Psoas muscle (tissue), 8 donors: ENCODE results near the gene EPHB2. TPM values are rescaled to one million over a fixed set of nuclear protein-coding genes. Genes with fewer than 3 reads are reported as not detected.

Experiments
- ATAC-seq, 4 donors: fragments of 200-7000 bp; cut with Tn5 transposase; one replicate each; pipeline ENCODE4 v1.9.1; 2020; ENCODE audit warnings: moderate library complexity in 3 of 4, mild to moderate bottlenecking in 2 of 4
- DNase-seq, 2 donors: peaks; one replicate each; pipeline ENCODE4 v3.0.0-alpha.2; 2020
- H3K27ac ChIP-seq: fragments of 200-600 bp; one replicate; pipeline ENCODE4 v1.8.0; 2022
- H3K27me3 ChIP-seq, 3 donors: fragments of 200-600 bp in 1 of 3; one replicate each; pipeline versions ENCODE4 v1.6.1 to v1.8.0; 2013 to 2022; ENCODE audit warnings: low read length in 2 of 3, mild to moderate bottlenecking in 2 of 3, moderate library complexity in 1 of 3; ENCODE audit not compliant: insufficient read depth in 3 of 3
- H3K36me3 ChIP-seq, 2 donors: fragments of 200-600 bp in 1 of 2; one replicate each; pipeline versions ENCODE4 v1.6.1 to v1.8.0; 2013 to 2022; ENCODE audit warnings: low read depth in 1 of 2, mild to moderate bottlenecking in 1 of 2, moderate library complexity in 1 of 2; ENCODE audit not compliant: insufficient read depth in 1 of 2
- H3K4me1 ChIP-seq: fragments of 200-600 bp; one replicate; pipeline ENCODE4 v1.8.0; 2022
- H3K4me3 ChIP-seq: fragments of 200-600 bp; one replicate; pipeline ENCODE4 v1.8.0; 2022; ENCODE audit warnings: mild to moderate bottlenecking
- H3K9me3 ChIP-seq: fragments of 200-600 bp; one replicate; pipeline ENCODE4 v1.8.0; 2022
- WGBS, 3 donors: extraction: QIAGEN DNeasy Blood & Tissue Kit; methylation state at CpG; one replicate each; pipeline versions ENCODE4 v1.1.6 to v1.1.7; 2013; 5-methylcytosine and 5-hydroxymethylcytosine counted together
- intact Hi-C, 2 donors: fragments of 100-400 bp; cut with DNase I; formaldehyde crosslinking; loops; one replicate each; pipeline versions ENCODE4 v1.11.0 to v1.14.2; 2022
- polyA plus RNA-seq, 3 donors: library from polyadenylated mRNA; stranded (reverse); fragments of 200-250 nt; gene quantifications; one replicate each; pipeline ENCODE4 v1.2.3, GENCODE V29; 2013
- total RNA-seq, 4 donors: library from RNA; stranded (reverse); fragmentation: NEBNext Ultra II Directional in 2 of 4; extraction: Animal tissue kit (Norgen Biotek cat#: 25700) in 2 of 4; gene quantifications; one replicate each; pipeline versions ENCODE4 v1.2.1 to v1.2.4, GENCODE V29; 2021 to 2023
- TF ChIP-seq, protein P1 (sequence below): fragments of 200-600 bp; IDR thresholded peaks from one replicate; pipeline ENCODE4 v1.8.0; 2022; ENCODE audit warnings: antibody characterized with exemption
- donor health status: healthy with polysubstance abuse.
- donor health status: DM: no; HTN: no; CAD: no; lungs with moderate emphysema.
- donor health status: Bipolar disorder and iron deficiency.
- donor health status: healthy.
- donor health status: DM: yes; HTN: yes; CAD: no.
- donor health status: DM: no; HTN: no; CAD: no.
- donor health status: DM: no; HTN: no; CAD: no.
- donor health status: DM: yes; HTN: yes; CAD: no.

Gene EPHB2
- total and polyA plus RNA-seq, 7 donors = 0.06 to 2.1 (median 0.48) TPM; not detected in 1

- 53 to 67% (median 56%) methylated on average over 8 of the region's 8 CpGs for WGBS, 3 donors
- no peaks in the 10 kb centered on the region for H3K4me1 ChIP-seq
- no peaks in the 10 kb centered on the region for H3K9me3 ChIP-seq
- no peaks in the 10 kb centered on the region for H3K27me3 ChIP-seq
- H3K4me3 ChIP-seq = no peak overlapping the region
- no peaks in the 10 kb centered on the region for H3K36me3 ChIP-seq
- intact Hi-C loops = no loop called here
- TF ChIP-seq, protein P1, sequence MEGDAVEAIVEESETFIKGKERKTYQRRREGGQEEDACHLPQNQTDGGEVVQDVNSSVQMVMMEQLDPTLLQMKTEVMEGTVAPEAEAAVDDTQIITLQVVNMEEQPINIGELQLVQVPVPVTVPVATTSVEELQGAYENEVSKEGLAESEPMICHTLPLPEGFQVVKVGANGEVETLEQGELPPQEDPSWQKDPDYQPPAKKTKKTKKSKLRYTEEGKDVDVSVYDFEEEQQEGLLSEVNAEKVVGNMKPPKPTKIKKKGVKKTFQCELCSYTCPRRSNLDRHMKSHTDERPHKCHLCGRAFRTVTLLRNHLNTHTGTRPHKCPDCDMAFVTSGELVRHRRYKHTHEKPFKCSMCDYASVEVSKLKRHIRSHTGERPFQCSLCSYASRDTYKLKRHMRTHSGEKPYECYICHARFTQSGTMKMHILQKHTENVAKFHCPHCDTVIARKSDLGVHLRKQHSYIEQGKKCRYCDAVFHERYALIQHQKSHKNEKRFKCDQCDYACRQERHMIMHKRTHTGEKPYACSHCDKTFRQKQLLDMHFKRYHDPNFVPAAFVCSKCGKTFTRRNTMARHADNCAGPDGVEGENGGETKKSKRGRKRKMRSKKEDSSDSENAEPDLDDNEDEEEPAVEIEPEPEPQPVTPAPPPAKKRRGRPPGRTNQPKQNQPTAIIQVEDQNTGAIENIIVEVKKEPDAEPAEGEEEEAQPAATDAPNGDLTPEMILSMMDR = no peak
- ATAC-seq (no peak), DNase-seq (no peak)
- H3K27ac ChIP-seq = no peak overlapping the region
Observed at GRCh38 chr1:22794647-22795365, 84.2 kb downstream of the EPHB2 start.

GRCh38 chr1:22795366-22795714 lies 84.7 kb downstream of the EPHB2 start:
- no peak overlapping the region for H3K4me3 ChIP-seq
- H3K36me3 ChIP-seq = no peaks in the 10 kb centered on the region
- intact Hi-C loops = no loop called here
- 86 to 89% (median 86%) methylated on average over 4 of the region's 4 CpGs for WGBS, 3 donors
- no peak for DNase-seq
- H3K4me1 ChIP-seq = no peaks in the 10 kb centered on the region
- TF ChIP-seq, protein P1 = no peak
- ATAC-seq = no peak
- H3K27ac ChIP-seq = no peak overlapping the region
- no peaks in the 10 kb centered on the region for H3K27me3 ChIP-seq
- H3K9me3 ChIP-seq = no peaks in the 10 kb centered on the region

- Histone ChIP-seq H3K9me3 (no peaks in the 10 kb centered on the region), H3K27ac (no peak overlapping the region), H3K36me3 (no peaks in the 10 kb centered on the region), H3K4me3 (no peak overlapping the region), H3K27me3 (no peaks in the 10 kb centered on the region), H3K4me1 (no peaks in the 10 kb centered on the region)
- DNase-seq = no peak
- WGBS, 3 donors = 72 to 80% (median 79%) methylated on average over 4 of the region's 4 CpGs
- no peak for ATAC-seq
- TF ChIP-seq, protein P1 = no peak
- intact Hi-C loops = no loop called here
Observed at GRCh38 chr1:22796642-22797041, 86.0 kb downstream of the EPHB2 start.

DNA sequence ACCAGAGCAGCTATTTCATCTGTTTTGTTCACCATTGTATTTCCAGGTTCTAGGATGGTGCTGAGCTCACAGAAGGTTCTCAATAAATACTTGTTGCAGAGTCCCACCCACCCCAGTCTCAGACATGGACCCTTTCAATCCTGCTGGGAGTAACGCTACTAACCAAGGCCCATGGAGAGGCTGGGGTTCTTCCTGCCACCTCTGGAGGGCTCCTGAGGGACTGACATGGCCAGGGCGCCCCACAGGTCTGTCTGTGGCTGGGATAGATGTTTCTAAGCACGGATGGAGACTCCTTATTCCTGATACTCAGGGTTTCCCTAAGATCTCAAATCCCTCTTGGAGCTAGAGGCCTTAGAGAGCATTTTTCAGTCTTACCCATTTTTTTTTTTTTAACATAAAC lies 87.4 kb downstream of the EPHB2 start:
- intact Hi-C loops = no loop called here
- Histone ChIP-seq H3K27ac (no peak overlapping the region), H3K4me1 (no peaks in the 10 kb centered on the region), H3K9me3 (no peaks in the 10 kb centered on the region), H3K36me3 (no peaks in the 10 kb centered on the region), H3K4me3 (no peak overlapping the region), H3K27me3 (no peaks in the 10 kb centered on the region)
- DNase-seq (no peak), ATAC-seq (no peak)
- WGBS, 3 donors = 84 to 95% (median 90%) methylated on average over 3 of the region's 3 CpGs
- TF ChIP-seq, protein P1 = no peak

DNA sequence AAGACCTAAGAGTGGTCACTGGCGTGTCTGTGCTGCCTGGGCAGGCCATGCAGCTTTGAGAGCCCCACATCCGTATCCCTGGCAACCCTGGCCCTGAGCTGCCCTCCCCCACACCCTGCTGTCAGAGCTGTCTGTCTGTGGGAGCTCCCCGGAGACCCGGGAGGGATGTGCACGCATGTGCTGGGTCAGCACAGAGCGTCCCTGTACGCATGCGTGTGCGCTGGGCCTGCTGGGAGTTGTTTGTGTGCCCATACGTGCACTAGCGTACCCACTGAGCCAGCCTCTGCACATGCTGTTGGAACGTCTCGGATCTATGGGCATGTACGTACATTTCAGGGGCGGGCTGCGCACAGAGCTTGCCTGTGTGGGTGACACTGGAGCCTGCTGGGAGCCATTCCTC lies 89.3 kb downstream of the EPHB2 start:
- intact Hi-C loops = no loop called here
- Histone ChIP-seq H3K4me3 (no peak overlapping the region), H3K36me3 (no peaks in the 10 kb centered on the region), H3K4me1 (no peaks in the 10 kb centered on the region), H3K27me3 (no peaks in the 10 kb centered on the region), H3K27ac (no peak overlapping the region), H3K9me3 (no peaks in the 10 kb centered on the region)
- TF ChIP-seq, protein P1 = no peak
- WGBS, 3 donors = 78 to 86% (median 79%) methylated on average over 16 of the region's 16 CpGs
- no peak for DNase-seq
- no peak for ATAC-seq
